ENCODE data around the gene RGP1. TPM values are rescaled to one million over a fixed set of nuclear protein-coding genes. Genes with fewer than 3 reads are reported as not detected.

RGP1 gene
- total and polyA plus RNA-seq, 7 experiments from 2014 or later, result 8.8 to 28.8 (median 22.4) TPM

DNA sequence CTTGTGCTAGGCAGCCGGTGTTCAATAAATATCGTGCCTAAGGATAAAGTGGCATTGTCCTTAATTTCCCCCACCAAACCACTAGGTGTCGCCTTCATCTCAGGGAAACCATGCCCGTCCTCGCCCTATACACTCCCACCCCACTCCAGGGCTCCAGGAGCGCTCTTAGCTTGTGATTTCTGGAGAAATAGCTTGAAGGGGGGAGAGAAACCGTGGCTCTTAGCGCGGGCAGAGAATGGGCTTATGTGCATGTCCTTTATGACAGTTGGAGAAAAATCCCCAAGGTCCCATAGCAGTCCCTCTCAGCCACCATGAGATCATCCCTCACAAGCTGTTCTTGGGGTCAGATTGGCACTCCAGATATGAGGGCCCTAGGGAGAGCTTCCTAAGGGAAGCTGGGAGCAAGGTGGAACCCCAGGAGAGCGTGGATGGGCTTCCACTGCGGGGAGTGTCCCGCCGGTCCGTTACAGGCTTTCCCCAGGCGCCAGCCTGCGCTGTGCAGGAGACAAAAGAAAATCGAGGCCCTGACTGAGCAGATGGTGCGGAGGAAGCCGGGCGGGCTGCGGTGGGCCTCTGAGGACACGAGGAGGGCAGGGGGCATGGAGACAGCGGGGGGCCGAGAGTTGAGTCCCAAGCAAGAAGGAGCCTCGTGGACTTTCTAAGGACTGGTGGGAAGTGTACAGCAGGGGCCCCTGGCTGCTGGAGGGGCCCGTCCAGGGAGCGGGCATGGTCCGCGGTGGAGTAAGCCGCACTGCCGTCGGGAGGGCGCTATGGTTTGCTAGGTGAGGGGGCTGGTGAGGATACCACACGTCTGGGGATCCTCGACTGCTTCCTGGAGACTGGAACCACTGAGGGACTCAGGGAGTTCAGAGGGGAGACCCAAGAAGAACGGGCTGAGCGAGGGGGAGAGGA is 41.6 kb downstream of the RGP1 start:
- POLR2A ChIA-PET, result no interaction called here
- no peaks in the 10 kb centered on the region for H3K4me1 ChIP-seq (ENCODE audit: control insufficient read depth in 2 of 2, insufficient read depth in 2 of 2, low read length in 2 of 2)
- H3K27ac ChIP-seq (ENCODE audit: low read depth, low read length), result no peak overlapping the region
- peak; percentile 90 for ATAC-seq
- no peak overlapping the region for H3K27ac Mint-ChIP-seq
- no peaks in the 10 kb centered on the region for H3K9me3 Mint-ChIP-seq
- H3K4me1 Mint-ChIP-seq, result peaks cover 6 to 21% (median 10%) of the 10 kb centered on the region in 7 donors
- H3K27me3 Mint-ChIP-seq, result no peaks in the 10 kb centered on the region
- H3K4me3 Mint-ChIP-seq, result peak overlapping the region in 2 of 10 donors; percentile 31 to 58
- peak; percentile 36 to 70 (median 62) for DNase-seq
- CTCF ChIA-PET, result interaction anchor here (0.5 to 3.6 kb wide), 29 partner anchors 8 to 878 kb away, joined by 3 to 70 read pairs (median 4); partner anchors contain the start of genes FAM221B, SPAG8 and TMEM8B
- intact Hi-C loops (cut with micrococcal nuclease), result loop anchor here (1.0 kb wide), 6 partner anchors 22 to 233 kb away; partner anchors contain the start of genes HINT2 (in 1 of the 2) and SPAG8 (in 1 of the 2)
- H3K36me3 ChIP-seq (ENCODE audit: control insufficient read depth in 2 of 3, insufficient read depth in 3 of 3, low read length in 3 of 3), result peaks cover 0 to 10% (median 0%) of the 10 kb centered on the region in 3 experiments
- no peak overlapping the region for H3K4me3 ChIP-seq (ENCODE audit: low read length)
- no peaks in the 10 kb centered on the region for H3K9me3 ChIP-seq (ENCODE audit: control insufficient read depth in 2 of 3, low read length in 3 of 3)
- H3K27me3 ChIP-seq (ENCODE audit: control insufficient read depth in 2 of 2, insufficient read depth in 2 of 2, low read length in 2 of 2), result no peaks in the 10 kb centered on the region
- peaks cover 2 to 15% (median 9%) of the 10 kb centered on the region in 5 donors for H3K36me3 Mint-ChIP-seq

DNA sequence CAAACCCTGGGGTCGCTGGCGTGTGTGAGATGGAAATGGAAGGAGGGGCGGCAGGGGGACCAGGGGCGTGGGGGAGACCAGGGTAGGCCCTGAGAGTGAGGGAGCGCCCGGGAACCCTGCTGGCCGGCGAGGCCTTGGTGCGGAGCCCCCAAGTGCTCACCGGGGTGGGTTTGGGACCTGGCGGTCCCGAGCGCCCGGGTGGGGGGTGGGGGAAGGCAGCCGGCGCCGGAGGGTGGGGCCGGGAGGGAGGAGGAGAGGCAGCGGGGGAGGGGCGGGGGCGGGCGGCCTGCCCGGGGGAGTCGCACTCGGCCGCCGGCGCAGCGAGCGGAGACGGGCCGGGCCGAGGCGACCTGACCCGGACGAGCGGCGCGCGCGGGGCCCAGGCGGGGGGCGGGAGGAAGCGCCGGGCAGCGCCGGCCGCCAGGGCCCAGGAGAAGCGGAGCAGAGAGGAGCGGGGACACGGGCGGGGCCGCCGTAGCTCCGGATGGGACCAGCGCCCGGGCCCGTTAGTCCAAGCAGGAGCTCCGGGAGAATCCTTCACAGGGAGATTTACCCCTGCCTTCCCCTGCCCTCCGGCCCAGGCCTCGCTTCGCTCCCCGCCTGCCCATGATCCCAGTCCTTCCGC is 42.3 kb downstream of the RGP1 start, which contains the start of gene NPR2:
NPR2 (plus strand) TSS at position 295 of the 625 bp plus-strand sequence. CDS start 818 bp downstream, outside the sequence.
- CTCF ChIA-PET, result interaction anchor here (0.7 to 2.8 kb wide), 2 partner anchors 87 to 91 kb away, joined by 4 to 18 read pairs; no protein-coding TSS in a partner anchor

DNA sequence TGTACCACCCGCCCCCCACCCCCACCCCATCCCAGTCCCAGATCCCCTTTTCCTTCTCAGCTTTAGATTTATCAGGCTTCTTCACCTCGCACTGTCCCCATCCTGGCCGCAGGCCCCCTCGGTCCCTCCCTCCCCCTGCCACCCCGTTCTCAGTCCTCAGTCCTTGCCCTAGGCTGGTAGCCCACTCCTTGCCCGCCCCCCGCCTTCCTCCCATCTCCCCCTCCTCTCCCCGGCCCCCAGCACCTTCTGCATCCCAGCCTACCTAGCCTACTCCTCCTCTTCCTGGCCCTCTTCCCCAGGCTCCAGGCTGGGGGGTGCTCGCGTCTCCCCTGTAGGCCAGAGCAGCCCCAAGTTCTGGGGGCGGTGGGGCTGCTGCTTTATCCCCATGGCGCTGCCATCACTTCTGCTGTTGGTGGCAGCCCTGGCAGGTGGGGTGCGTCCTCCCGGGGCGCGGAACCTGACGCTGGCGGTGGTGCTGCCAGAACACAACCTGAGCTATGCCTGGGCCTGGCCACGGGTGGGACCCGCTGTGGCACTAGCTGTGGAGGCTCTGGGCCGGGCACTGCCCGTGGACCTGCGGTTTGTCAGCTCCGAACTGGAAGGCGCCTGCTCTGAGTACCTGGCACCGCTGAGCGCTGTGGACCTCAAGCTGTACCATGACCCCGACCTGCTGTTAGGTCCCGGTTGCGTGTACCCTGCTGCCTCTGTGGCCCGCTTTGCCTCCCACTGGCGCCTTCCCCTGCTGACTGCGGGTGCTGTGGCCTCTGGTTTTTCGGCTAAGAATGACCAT is 43.1 kb downstream of the RGP1 start:
- no peaks in the 10 kb centered on the region for H3K9me3 Mint-ChIP-seq
- intact Hi-C loops (cut with micrococcal nuclease), result no loop called here
- CTCF ChIA-PET, result interaction anchor here (0.7 to 2.8 kb wide), 3 partner anchors 45 to 90 kb away, joined by 3 to 18 read pairs (median 4); no protein-coding TSS in a partner anchor
- H3K4me1 Mint-ChIP-seq, result peaks cover 6 to 21% (median 13%) of the 10 kb centered on the region in 7 donors
- H3K27ac ChIP-seq (ENCODE audit: low read depth, low read length), result no peak overlapping the region
- POLR2A ChIA-PET, result no interaction called here
- H3K36me3 ChIP-seq (ENCODE audit: control insufficient read depth in 2 of 3, insufficient read depth in 3 of 3, low read length in 3 of 3), result peaks cover 0 to 4% (median 0%) of the 10 kb centered on the region in 3 experiments
- H3K4me3 Mint-ChIP-seq, result no peak overlapping the region
- H3K4me1 ChIP-seq (ENCODE audit: control insufficient read depth in 2 of 2, insufficient read depth in 2 of 2, low read length in 2 of 2), result no peaks in the 10 kb centered on the region
- no peak for DNase-seq
- ATAC-seq, result no peak
- no peaks in the 10 kb centered on the region for H3K9me3 ChIP-seq (ENCODE audit: control insufficient read depth in 2 of 3, low read length in 3 of 3)
- no peaks in the 10 kb centered on the region for H3K27me3 Mint-ChIP-seq
- H3K4me3 ChIP-seq (ENCODE audit: low read length), result no peak overlapping the region
- no peaks in the 10 kb centered on the region for H3K27me3 ChIP-seq (ENCODE audit: control insufficient read depth in 2 of 2, insufficient read depth in 2 of 2, low read length in 2 of 2)
- H3K36me3 Mint-ChIP-seq, result peaks cover 0 to 11% (median 4%) of the 10 kb centered on the region in 5 donors
- no peak overlapping the region for H3K27ac Mint-ChIP-seq

More for the DNA sequence above, 42.3 kb downstream of the RGP1 start, which contains the start of gene NPR2:
- Mint-ChIP-seq H3K27me3 (no peaks in the 10 kb centered on the region), H3K36me3 (peaks cover 0 to 7% (median 2%) of the 10 kb centered on the region in 5 donors), H3K27ac (no peak within 1 kb of the TSS), H3K9me3 (no peaks in the 10 kb centered on the region), H3K4me3 (peak within 1 kb of the TSS in 1 of 10 donors; percentile 31), H3K4me1 (peaks cover 6 to 21% (median 10%) of the 10 kb centered on the region in 7 donors)
- intact Hi-C loops (cut with micrococcal nuclease), result no loop called here
- H3K4me3 ChIP-seq (ENCODE audit: low read length), result no peak within 1 kb of the TSS
- POLR2A ChIA-PET, result no interaction called here
- no peak within 1 kb of the TSS for H3K27ac ChIP-seq (ENCODE audit: low read depth, low read length)
- DNase-seq, result no peak
- ATAC-seq, result no peak
- H3K9me3 ChIP-seq (ENCODE audit: control insufficient read depth in 2 of 3, low read length in 3 of 3), result no peaks in the 10 kb centered on the region
- H3K4me1 ChIP-seq (ENCODE audit: control insufficient read depth in 2 of 2, insufficient read depth in 2 of 2, low read length in 2 of 2), result no peaks in the 10 kb centered on the region
- no peaks in the 10 kb centered on the region for H3K27me3 ChIP-seq (ENCODE audit: control insufficient read depth in 2 of 2, insufficient read depth in 2 of 2, low read length in 2 of 2)
- H3K36me3 ChIP-seq (ENCODE audit: control insufficient read depth in 2 of 3, insufficient read depth in 3 of 3, low read length in 3 of 3), result peaks cover 0 to 6% (median 0%) of the 10 kb centered on the region in 3 experiments

DNA sequence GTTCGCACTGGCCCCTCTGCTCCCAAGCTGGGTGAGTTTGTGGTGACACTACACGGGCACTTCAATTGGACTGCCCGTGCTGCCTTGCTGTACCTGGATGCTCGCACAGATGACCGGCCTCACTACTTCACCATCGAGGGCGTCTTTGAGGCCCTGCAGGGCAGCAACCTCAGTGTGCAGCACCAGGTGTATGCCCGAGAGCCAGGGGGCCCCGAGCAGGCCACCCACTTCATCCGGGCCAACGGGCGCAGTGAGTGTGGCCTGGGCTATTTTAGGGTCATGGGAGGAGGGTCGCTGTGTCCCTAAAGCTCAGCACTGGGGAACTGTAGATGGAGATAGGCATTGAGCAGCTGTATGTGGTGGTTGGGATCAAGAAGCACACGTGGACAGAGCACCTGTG is 43.7 kb downstream of the RGP1 start:
- Histone ChIP-seq H3K4me3 (ENCODE audit: low read length) (no peak overlapping the region), H3K36me3 (ENCODE audit: control insufficient read depth in 2 of 3, insufficient read depth in 3 of 3, low read length in 3 of 3) (peaks cover 0 to 4% (median 0%) of the 10 kb centered on the region in 3 experiments), H3K27me3 (ENCODE audit: control insufficient read depth in 2 of 2, insufficient read depth in 2 of 2, low read length in 2 of 2) (no peaks in the 10 kb centered on the region), H3K4me1 (ENCODE audit: control insufficient read depth in 2 of 2, insufficient read depth in 2 of 2, low read length in 2 of 2) (no peaks in the 10 kb centered on the region), H3K9me3 (ENCODE audit: control insufficient read depth in 2 of 3, low read length in 3 of 3) (no peaks in the 10 kb centered on the region), H3K27ac (ENCODE audit: low read depth, low read length) (no peak overlapping the region)
- Mint-ChIP-seq H3K27ac (peak overlapping the region in 3 of 9 donors; percentile 34 to 74 (median 51)), H3K4me1 (peaks cover 6 to 21% (median 13%) of the 10 kb centered on the region in 7 donors), H3K27me3 (no peaks in the 10 kb centered on the region), H3K9me3 (no peaks in the 10 kb centered on the region), H3K36me3 (peaks cover 0 to 5% (median 4%) of the 10 kb centered on the region in 5 donors), H3K4me3 (no peak overlapping the region)
- ChIA-PET CTCF (interaction anchor here (0.5 to 2.8 kb wide), 5 partner anchors 45 to 1389 kb away, joined by 3 to 18 read pairs (median 3); partner anchors contain the start of gene VCP), POLR2A (no interaction called here)
- ATAC-seq, result no peak
- DNase-seq, result no peak
- intact Hi-C loops (cut with micrococcal nuclease), result no loop called here

DNA sequence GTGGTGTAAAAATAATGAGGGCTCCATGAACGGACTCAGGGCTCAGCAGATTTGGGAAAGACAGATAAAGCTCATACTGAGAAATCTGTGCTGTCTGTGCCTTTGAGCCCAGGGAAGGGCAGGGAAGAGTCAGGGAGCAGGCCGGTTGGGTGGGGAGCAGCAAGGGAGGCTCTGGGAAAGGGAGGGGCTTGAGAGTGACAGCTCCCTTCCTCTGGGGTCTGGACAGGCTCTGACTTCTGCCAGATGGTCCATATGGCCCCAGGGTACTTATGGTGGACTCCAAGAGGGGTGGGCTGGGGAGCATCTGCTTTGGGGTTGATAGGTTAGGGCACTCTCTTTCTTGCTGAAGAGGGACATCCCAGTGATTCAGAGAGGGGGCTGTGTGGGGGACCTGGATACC is 44.4 kb downstream of the RGP1 start:
- Mint-ChIP-seq H3K36me3 (peaks cover 0 to 5% (median 4%) of the 10 kb centered on the region in 5 donors), H3K9me3 (no peaks in the 10 kb centered on the region), H3K4me1 (peaks cover 6 to 21% (median 13%) of the 10 kb centered on the region in 7 donors), H3K27me3 (no peaks in the 10 kb centered on the region), H3K27ac (peak overlapping the region in 3 of 9 donors; percentile 34 to 74 (median 39)), H3K4me3 (no peak overlapping the region)
- Histone ChIP-seq H3K27ac (ENCODE audit: low read depth, low read length) (no peak overlapping the region), H3K9me3 (ENCODE audit: control insufficient read depth in 2 of 3, low read length in 3 of 3) (no peaks in the 10 kb centered on the region), H3K4me1 (ENCODE audit: control insufficient read depth in 2 of 2, insufficient read depth in 2 of 2, low read length in 2 of 2) (no peaks in the 10 kb centered on the region), H3K36me3 (ENCODE audit: control insufficient read depth in 2 of 3, insufficient read depth in 3 of 3, low read length in 3 of 3) (peaks cover 0 to 4% (median 0%) of the 10 kb centered on the region in 3 experiments), H3K27me3 (ENCODE audit: control insufficient read depth in 2 of 2, insufficient read depth in 2 of 2, low read length in 2 of 2) (no peaks in the 10 kb centered on the region), H3K4me3 (ENCODE audit: low read length) (no peak overlapping the region)
- ATAC-seq, result no peak
- ChIA-PET POLR2A (no interaction called here), CTCF (interaction anchor here (0.5 to 2.8 kb wide), 4 partner anchors 83 to 1389 kb away, joined by 3 to 18 read pairs (median 3); partner anchors contain the start of gene VCP)
- DNase-seq, result no peak
- intact Hi-C loops (cut with micrococcal nuclease), result no loop called here

GRCh38 chr9:35795695-35796094 is 46.6 kb downstream of the RGP1 start:
- Histone ChIP-seq H3K27ac (ENCODE audit: low read depth, low read length) (no peak overlapping the region), H3K36me3 (ENCODE audit: control insufficient read depth in 2 of 3, insufficient read depth in 3 of 3, low read length in 3 of 3) (peaks cover 0 to 20% (median 0%) of the 10 kb centered on the region in 3 experiments), H3K27me3 (ENCODE audit: control insufficient read depth in 2 of 2, insufficient read depth in 2 of 2, low read length in 2 of 2) (no peaks in the 10 kb centered on the region), H3K9me3 (ENCODE audit: control insufficient read depth in 2 of 3, low read length in 3 of 3) (no peaks in the 10 kb centered on the region), H3K4me3 (ENCODE audit: low read length) (no peak overlapping the region), H3K4me1 (ENCODE audit: control insufficient read depth in 2 of 2, insufficient read depth in 2 of 2, low read length in 2 of 2) (no peaks in the 10 kb centered on the region)
- Mint-ChIP-seq H3K4me3 (no peak overlapping the region), H3K27me3 (no peaks in the 10 kb centered on the region), H3K36me3 (peaks cover 1 to 19% (median 4%) of the 10 kb centered on the region in 5 donors), H3K9me3 (no peaks in the 10 kb centered on the region), H3K4me1 (peaks cover 6 to 21% (median 8%) of the 10 kb centered on the region in 7 donors), H3K27ac (peak overlapping the region in 1 of 9 donors; percentile 0)
- POLR2A ChIA-PET, result no interaction called here
- DNase-seq, result no peak
- no peak for ATAC-seq
- intact Hi-C loops (cut with micrococcal nuclease), result no loop called here
- CTCF ChIA-PET, result no interaction called here
